ENCODE results near the gene LACTBL1. TPM values are rescaled to one million over a fixed set of nuclear protein-coding genes. Genes with fewer than 3 reads are reported as not detected.

Gene LACTBL1, protein sequence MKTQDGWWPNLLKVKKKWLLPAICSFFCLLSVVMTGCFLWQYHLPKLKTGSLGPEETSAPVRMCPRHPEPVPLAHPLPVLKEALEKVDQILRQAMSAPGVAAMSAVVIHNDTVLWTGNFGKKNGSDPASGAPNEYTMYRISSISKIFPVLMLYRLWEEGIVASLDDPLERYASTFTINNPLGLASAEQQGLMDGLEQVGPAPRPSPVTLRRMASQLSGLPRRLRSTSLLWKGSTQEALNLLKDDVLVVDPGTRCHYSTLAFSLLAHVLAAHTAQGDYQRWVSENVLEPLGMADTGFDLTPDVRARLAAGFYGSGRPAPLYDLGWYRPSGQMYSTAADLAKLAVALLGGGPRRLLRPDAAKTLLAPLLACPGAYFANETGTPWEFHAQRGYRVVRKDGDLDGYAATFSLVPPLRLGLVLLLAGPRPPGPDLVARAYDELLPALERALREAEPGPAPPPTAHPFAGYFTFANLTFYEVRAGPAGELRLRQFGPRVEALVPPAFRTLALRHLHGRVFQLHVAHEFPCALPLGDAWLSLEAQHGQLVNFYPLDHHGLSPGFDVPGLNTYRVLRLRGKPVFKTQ
- not detected for total RNA-seq

DNA sequence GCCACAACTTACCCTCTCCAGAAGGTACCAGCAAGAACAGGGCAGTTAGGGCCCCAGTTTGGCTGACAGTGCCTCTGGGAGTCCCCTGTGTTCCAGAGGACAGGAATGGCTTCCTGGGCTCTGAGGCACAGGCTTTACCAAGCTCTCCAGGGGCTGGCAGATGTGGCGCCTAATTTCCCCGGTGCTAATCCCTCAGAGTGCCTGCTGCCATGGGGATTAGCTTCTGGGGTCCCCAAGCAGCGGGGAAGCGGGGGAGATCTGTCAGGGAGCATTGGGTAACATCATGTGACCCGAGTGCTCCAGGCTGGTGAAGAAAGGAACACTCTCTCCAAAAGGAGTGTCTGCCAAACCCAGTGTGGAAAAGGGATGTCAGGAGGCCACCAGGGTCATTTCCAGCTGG, at the start of gene LACTBL1:
Gene LACTBL1 (minus strand): TSS at position 107 of the 400 bp plus-strand sequence. CDS start 550 bp downstream, outside the sequence.

DNA sequence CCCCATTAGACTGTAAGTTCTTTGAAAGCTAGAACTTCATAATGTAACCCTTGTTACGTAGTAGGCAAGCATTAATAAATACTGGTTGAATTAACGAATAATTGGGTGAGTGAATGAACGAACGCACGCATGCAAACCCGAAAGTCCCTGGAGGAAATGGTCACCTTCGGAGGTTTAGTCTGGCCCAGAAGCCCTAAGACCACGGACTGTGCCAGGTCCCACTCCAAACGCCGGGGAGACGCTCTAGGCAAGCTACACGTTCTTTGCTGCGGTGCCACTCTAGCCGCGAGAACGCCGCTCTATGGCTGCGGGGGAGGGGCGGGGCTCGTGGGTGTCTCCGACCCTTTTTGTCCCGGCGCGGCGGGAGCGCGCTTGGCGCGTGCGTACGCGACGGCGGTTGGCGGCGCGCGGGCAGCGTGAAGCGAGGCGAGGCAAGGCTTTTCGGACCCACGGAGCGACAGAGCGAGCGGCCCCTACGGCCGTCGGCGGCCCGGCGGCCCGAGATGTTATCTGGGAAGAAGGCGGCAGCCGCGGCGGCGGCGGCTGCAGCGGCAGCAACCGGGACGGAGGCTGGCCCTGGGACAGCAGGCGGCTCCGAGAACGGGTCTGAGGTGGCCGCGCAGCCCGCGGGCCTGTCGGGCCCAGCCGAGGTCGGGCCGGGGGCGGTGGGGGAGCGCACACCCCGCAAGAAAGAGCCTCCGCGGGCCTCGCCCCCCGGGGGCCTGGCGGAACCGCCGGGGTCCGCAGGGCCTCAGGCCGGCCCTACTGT, 46.6 kb upstream of the LACTBL1 start, which contains the start of gene KDM1A:
Gene KDM1A (plus strand): TSS at position 375 of the 769 bp plus-strand sequence. CDS start 129 bp downstream, at position 504.

Other genes starting within 250 kb of the LACTBL1 start
- not detected for gene TEX46, start 43.0 kb upstream of the LACTBL1 start, total RNA-seq
- 10 to 100 TPM; 48.8 to 49.1 TPM for gene KDM1A, start 46.6 kb upstream of the LACTBL1 start, total RNA-seq
- gene LUZP1, start 196.0 kb upstream of the LACTBL1 start, total RNA-seq: 10 to 100 TPM; 17.8 to 18.7 TPM
- not detected for gene HTR1D, start 244.6 kb upstream of the LACTBL1 start, total RNA-seq

Measured in activated naive CD4-positive, alpha-beta T cell treated with anti-CD3 and anti-CD28 coated beads, Interleukin-2, amount 10 ng/mL, durations not matched to agents 5 hours and 36 hours (primary cell).